MV-4-11 (cell line): Measurements from ENCODE around the gene PALM.
A peak's percentile ranks its signal among the peaks of the same experiment; 100 is the strongest.
"Not testable (repeated sequence)": the region's sequence is repeated elsewhere in the genome, so short reads cannot be mapped to it uniquely, and the experiment has no call there.

ENCODE experiments used
- DNase-seq: peaks from one replicate; lab custom pipeline; 2025; lab: John Stamatoyannopoulos, UW

The PALM gene, protein sequence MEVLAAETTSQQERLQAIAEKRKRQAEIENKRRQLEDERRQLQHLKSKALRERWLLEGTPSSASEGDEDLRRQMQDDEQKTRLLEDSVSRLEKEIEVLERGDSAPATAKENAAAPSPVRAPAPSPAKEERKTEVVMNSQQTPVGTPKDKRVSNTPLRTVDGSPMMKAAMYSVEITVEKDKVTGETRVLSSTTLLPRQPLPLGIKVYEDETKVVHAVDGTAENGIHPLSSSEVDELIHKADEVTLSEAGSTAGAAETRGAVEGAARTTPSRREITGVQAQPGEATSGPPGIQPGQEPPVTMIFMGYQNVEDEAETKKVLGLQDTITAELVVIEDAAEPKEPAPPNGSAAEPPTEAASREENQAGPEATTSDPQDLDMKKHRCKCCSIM

DNA sequence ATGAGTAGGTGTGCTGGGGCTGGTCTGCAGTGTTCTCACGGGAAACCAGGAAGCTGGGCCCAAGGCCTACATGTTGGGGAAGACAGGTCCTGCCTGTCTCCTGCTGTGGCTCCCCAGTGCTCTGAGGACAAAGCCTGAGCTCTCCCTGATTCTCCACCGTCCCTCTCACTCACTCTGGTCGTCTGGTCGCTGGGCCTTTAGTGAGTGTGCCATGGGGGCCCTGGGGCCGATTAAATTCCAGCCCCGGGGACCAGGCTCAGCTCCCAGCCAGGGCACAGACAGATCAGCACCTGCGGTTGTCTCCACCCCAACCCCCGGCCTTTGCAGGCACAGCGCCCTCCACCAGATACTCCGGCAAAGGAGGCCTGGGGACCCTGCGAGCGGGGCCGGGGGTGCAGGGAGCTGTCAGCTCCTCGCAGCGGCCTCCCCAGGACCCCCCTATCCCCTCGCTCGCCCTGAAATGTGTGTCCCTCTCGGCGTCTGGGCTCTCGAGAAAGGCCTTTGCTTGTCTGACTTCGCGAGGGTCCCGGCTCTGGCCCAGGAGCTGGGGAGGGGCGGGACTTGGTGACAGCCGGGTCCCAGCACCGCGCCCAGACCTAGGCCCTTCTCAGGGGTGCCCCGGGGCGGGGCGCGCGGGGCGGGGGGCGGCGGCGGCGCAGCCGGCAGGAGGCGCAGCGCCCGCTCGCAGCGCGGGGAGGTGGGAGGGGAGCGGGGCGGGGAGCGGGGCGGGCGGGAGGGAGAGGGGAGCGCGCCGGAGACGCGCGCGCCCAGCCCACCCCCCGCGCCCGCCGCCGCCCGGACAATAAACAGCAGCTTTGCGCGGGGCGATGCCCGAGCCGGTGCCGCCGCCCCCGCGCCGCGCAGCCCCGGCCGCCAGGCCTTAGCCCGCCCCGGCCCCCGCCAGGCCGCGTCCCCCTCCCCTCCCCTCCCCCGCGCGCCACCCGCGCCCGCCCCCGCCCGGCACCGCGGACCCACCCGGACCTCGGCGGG is at the start of gene PALM:
Gene PALM, plus strand, starts transcription at position 782 of the 990 bp plus-strand sequence. CDS start 212 bp downstream, outside the sequence.
- no peak for DNase-seq

DNA sequence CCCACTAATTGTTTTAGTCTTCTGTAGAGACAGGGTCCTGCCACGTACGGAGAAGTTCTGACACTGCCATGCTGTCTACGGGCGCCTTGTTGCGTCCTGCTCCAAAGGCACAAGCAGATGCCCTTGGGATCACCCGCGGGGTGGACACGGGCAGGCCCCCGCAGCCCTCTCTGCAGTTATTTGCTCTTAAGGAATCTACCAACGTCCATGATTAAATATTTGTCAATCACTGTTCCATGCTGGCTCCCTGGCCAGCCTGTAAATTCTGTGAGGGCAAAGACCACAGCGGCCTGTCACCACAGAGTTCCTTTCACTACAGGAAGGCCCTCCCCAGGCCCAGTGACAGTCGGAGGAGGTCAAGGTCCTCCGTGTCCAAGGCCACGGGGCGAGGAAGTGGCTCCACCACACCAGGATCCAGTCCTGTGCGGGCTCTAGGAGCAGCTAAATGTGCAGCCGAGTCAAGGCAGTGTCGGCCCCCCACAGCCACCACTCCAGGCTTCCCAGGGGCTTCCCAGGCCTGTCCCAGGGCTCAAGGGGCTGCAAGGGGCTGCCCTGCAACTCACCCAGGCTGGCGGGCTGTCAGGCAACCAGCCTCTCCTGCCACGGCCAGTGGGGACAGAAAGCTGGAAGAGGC is 47.8 kb upstream of the PALM start:
- DNase-seq = no peak

DNA sequence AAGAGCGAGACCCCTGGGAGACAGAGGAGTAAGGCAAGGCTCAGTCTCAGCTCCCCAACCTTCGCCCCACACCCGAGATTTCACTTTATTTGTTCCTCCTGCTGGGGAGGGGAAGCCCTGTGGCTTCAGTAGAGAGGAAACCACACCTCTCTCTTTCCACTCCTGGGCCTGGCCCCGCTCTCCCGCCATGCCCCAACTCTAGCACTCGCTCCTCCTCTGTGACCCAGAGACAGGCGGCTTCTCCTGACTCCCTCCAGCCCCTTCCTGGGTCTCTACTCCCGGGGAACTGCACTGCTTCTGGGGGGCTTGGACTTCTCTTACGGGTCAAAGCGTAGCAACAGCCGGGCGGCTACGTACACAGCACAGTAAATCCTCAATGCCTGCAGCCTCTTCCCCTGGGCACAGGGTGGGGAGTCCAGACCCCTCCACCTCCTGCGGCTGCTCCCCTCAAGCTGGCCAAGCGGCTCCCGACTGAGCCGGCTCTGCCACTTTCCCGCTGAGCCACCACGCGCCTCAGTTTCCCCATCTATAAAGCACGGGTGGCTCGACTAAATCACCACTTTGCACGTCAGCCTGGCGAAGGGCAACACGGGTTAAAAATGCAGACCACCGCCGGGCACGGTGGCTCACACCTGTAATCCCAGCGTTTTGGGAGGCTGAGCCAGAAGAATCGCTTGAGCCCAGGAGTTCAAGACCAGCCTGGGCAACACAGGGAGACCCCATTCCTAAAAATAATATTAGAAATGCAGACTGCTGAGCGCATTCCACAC is 47.1 kb upstream of the PALM start:
- DNase-seq = peak; percentile 50

DNA sequence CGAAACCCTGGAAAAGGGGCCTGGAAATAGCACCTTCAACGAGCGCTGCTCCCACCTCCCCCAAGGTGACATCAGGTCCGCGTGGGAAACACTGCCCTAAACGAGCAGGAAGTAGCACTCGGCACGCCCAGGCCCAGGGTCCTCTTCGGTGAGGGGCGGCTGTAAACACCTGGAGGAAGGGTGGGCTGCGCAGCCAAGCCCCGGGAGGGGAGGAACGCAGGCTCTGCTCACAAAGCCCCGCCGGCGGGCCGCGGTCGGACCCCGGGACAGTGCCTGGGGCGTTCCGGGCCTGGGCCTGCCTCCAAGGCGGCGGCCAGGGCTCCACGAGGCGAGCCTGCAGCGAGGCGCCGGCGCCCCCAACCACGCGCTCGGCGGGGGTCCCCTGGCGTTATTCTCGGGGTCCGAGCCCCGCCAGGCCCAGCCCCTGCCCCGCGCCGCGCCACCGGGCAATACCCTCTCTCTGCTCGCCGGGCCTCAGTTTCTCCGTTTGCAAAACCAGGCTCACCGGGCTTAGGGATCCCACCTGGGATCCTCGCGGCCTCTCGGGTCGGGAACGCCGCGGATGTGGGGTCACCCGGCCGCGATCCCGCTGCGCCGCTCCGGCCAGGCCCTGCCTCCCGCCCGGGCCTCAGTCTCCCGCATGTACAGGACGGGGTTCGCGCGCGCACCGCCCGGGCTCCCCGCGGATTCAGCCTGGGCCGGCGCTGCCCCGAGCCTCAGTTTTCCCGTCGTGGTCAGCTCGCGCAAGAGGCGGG is 46.4 kb upstream of the PALM start:
- DNase-seq = peak; percentile 45

DNA sequence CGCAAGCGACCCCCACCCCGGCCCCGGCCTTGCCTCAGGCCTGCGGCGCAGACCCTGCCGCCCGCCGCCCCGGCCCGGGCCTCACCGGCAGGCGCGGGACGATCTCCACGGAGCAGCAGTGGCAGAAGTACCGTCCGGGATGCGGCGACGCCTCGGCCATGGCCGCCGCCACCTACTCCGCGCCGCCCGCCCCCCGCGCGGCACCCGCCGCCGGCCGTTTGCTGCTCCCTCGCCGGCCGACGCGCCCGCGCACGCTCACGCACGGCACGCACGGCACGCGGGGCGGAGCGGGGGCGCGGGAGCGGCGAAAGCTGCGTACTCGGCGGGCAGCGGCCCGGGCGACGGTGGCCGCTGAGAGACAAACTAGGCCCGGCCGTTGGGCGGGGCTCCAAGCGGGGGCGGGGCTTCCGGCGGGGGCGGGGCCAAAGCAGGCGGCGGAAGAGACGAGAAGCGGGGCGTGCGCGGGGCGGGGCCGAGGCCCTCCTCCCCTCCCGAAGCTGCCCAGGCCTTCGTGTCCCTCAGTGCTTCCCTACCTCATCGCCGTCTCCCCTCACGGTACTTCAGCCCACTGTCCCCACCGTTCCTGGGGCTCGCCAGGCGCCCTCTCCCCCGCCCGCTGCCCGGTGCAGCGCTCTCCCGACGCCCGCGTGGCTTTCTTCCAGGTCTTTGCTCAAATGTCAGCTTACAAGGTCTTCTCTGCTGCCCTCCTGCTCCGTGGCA is 45.6 kb upstream of the PALM start, which contains the start of gene RNF126:
Gene RNF126, minus strand, starts transcription at position 253 of the 720 bp plus-strand sequence. Its CDS starts 93 bp downstream, at position 160.
- DNase-seq = peak; percentile 91

DNA sequence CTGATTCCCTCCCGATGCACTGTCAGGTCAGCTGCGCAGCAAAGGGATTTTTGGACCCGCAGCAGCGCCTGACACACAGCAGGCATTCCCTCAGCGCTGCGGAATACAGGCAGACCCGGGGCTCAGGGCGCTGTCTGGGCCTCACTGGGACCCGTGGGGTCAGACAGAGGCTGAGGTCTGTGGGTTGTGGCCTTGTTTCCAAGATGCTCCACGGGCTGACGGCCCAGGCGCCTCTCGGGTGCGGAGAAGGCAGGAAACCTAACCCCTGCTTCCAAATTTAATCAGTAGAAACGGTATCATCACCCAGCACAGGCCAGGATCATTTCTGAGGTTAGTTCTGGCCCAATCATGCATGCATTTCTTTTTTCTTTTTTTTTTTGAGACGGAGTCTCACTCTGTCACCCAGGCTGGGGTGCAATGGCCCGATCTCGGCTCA is 45.0 kb upstream of the PALM start:
- DNase-seq = peak; percentile 63

DNA sequence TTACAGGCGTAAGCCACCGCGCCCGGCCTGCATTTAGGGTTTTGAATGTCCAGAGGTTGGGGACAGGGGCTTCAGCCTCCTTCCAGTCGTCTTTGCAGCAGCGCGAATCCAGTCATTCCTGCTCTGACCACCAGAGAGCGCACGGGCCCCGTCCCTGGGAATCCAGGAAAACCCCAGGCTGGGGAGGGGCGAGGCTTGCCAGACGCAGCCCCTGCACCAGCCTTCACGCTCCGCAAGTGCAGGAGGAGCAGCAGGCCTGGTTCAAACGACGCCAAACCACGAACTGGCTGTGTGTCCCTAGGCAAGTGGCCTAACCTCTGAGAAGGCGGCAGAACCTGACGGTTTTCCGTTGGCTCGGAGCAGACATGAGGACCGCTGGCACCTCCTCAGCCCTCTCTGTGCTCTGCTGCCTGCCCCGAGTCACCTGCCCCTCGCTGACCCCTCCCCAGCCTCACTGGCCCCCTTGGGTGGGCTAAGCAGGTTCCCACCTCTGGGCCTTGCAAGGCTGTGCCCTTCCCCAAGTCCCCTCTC is 43.8 kb upstream of the PALM start:
- DNase-seq = peak; percentile 70

DNA sequence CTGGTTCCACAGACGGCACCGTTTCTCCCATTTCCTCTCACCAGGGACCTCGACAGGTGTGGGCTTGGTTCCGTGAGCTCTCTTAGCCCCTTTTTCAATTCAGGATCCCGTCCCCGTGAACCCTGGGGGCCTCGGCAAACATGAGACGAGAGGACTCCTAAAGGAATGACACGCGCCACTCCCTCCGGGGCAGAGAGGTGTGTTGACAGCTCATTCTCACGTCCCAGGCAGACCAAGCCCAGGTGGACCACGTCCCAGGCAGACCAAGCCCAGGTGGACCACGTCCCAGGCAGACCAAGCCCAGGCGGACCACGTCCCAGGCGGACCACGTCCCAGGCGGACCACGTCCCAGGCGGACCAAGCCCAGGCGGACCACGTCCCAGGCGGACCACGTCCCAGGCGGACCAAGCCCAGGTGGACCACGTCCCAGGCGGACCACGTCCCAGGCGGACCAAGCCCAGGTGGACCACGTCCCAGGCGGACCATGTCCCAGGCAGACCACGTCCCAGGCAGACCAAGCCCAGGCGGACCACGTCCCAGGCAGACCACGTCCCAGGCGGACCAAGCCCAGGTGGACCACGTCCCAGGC is 41.7 kb upstream of the PALM start:
- DNase-seq = not testable (repeated sequence)

DNA sequence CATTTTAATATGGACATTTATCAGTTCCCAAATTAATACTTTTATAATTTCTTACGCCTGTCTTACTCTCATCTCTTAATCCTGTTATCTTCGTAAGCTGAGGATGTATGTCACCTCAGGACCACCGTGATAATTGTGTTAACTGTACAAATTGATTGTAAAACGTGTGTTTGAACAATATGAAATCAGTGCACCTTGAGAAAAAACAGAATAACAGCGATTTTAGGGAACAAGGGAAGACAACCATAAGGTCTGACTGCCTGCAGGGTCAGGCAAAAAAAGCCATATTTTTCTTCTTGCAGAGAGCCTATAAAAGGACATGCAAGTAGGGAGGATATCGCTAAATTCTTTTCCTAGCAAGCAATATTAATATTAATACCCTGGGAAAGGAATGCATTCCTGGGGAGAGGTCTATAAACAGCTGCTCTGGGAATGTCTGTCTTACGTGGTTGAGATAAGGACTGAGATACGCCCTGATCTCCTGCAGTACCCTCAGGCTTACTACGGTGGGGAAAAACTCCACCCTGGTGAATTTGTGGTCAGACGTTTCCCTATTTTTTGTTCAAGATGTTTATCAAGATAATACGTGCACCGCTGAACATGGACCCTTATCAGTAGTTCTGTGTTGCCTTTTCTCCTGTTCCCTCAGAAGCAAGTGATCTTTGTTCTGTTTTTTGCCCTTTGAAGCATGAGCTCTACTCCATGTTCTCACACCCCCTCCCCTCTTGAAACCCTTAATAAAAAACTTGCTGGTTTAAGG is 39.9 kb upstream of the PALM start:
- DNase-seq = not testable (repeated sequence)

DNA sequence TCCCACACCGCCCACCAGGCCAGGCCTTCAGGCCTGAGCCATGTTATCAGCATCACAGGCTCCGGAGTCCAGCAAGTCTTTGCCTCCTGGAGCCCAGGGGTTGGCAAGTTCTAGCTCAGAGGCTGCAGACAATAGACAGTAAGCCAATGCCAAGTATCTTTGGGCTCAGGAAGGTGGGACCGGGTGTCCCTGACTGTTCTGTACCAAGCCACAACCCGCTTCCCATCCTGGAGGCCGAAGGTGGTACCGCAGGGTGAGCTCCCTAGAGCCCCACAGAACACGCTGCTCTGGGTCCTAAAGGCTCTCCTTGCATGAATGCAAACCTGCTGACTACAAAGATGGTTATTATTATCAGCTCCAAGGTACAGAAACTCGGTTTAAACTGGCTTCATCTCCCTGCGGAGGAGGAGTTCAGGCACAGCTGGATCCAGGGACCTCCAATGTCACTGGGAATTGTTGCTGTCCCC is 38.1 kb upstream of the PALM start:
- no peak for DNase-seq

DNA sequence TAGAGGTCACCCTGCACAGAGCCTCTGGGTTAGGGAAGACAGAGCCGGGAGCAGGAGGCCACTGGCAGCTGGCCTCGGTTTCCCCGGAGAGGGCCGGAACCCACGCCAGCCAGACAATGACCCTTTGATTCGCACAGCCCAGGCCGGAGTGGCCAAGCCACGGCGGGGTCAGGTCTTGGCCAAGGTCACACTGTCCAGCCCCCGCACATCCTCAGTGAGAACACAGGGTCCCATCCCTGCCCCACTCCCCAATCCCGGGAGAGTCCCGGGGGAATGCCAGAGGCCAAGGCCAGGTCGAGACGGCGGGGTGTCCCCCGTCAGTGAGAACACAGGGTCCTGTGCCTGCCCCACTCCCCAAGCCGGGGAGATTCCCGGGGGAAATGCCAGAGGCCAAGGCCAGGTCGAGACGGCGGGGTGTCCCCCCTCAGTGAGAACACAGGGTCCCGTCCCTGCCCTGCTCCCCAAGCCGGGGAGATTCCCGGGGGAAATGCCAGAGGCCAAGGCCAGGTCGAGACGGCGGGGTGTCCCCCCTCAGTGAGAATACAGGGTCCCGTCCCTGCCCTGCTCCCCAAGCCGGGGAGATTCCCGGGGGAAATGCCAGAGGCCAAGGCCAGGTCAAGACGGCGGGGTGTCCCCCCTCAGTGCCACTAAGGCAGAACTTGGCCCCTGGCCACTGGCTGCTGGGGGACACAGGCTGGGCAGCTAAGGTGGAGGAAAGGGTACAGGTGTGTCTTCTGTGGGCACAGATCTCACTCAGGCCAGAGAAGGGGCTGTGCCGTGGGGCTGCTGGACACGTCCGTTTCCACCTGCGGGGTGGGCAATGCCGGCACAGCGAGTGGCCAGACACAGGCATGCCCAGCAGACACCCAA is 34.2 kb upstream of the PALM start:
- no peak for DNase-seq

DNA sequence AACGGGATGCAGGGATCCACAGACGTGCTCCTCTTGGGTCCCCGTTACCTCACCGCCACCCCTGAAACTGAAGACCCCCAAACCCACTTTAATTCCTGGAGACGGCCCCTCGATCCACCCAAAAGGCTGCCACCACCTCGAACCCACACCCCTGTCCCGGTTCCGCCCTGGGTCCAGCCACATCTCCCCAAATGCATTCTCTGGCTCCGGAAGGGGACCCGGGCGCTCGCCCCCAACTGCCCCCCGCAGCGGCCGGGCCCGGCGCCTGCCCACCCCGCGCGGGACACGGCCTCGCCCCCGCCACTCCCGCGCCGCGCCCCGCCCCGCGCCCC is 32.8 kb upstream of the PALM start:
- no peak for DNase-seq

DNA sequence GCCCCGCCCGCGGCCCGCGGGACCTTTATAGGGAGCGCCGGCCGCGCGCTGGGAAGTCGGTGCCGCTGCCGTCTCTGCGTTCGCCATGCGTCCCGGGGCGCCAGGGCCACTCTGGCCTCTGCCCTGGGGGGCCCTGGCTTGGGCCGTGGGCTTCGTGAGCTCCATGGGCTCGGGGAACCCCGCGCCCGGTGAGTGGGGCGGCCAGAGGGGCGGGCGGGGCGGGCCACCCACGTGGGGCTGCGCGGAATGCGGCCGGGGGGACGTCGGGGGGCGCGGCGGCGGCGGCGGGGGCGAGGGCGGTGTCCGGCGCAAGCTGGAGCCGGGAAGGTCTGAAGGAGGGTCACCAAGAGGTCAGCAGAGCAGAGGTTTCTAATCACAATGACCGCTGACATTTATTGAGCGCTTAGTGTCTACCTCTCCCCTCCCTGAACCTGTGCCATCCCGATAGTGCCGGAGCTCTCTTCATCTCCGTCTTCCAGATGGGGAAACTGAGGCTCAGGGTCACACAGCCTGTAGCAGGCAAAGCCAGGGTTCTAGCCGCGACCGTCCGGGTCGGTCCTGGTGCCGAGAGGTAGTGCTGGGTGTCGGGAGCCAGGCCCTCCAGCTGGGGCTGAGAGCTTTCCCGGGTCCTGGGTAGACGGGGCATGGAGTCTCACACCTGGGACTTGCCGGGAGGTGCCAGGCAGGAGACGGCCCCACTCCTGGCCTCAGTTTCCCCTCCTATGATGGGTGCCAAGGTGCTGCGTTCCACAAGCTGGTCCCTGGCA is 32.2 kb upstream of the PALM start, which contains the start of gene FSTL3:
Gene FSTL3, plus strand, starts transcription at position 54 of the 767 bp plus-strand sequence. Its CDS starts 32 bp downstream, at position 86.
- no peak for DNase-seq

DNA sequence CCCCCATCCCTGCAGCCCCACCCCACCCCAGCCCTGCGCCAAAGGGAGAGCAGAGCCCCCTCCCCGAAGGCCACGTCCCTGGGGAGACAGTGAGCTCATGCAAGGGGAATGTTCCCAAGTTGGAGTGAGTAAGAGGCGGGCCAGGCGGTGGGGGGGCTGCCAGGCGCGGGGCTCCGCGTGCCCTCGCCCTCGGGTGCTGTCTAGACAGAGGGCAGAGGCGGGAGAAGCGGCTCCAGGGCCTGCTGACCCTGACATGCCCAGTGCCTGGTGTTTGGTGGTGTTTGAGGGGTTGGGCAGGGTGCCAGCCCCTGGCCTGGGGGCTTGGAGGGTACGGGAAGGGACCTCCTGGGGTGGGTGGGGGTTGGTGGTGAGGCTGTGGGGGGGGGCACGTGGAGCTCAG is 31.5 kb upstream of the PALM start:
- no peak for DNase-seq

DNA sequence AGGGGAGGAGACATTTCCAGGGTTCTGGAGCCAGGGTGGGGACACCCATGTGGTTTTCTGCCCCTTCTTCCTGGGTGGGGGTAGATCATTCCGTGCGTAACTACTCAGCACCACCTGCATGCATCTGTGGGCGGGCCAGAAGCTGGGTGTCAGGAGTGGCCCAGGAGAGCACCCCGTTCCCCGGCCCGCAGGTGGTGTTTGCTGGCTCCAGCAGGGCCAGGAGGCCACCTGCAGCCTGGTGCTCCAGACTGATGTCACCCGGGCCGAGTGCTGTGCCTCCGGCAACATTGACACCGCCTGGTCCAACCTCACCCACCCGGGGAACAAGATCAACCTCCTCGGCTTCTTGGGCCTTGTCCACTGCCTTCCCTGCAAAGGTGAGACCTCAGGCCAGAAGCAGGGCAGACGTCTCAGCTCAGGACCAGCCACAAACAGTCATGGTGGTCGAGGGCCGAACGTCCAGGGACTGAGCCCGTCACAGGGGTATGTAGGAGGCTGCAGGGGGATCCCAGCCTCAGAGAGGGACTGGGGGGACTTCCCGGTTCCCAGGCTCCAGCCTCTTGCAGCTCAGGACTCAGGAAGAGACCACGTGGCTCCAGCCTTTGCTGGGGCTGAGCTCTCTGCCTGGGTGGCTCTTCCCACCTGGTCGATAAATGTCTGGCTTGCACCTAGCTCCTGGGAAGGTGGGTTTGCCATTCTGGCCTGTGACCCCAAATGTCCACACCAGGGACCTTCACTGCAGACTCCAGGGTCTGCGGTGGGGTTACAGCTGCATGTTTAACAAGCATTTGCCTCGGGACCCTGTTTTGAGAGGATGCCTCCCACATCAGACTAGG is 30.9 kb upstream of the PALM start:
- DNase-seq = no peak
